ENCODE measurements around the gene EIF2B5.
A peak's percentile ranks its signal among the peaks of the same experiment; 100 is the strongest.

The EIF2B5 gene

DNA sequence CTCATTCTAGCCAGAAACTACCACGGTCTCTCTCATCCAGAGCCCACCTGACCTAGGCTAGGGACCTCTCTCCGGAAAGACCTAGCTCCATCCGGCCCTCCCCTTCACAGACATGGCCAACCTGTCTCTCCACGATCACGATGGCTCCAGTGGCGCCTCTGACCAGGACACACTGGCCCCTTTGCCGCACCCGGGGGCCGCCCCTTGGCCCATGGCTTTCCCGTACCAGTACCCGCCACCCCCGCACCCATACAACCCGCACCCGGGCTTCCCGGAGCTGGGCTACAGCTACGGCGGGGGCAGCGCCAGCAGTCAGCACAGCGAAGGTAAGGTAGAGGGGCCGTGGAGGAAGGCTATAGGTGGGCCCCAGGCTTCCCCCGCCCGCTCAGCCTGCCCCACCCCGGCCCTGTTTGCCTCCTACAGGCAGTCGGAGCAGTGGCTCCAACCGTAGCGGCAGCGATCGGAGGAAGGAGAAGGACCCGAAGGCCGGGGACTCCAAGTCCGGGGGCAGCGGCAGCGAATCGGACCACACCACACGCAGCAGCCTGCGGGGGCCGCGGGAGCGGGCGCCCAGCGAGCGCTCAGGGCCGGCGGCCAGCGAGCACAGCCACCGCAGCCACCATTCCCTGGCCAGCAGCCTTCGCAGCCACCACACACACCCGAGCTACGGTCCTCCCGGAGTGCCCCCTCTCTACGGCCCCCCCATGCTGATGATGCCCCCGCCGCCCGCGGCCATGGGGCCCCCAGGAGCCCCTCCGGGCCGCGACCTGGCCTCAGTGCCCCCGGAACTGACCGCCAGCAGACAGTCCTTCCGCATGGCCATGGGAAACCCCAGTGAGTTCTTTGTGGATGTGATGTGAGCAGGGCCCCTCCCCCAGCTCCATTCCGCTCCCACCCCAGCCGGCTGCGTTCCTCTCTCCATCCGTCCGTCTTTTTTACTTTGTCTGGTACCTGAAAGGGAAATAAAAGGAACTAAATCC, 35.0 kb downstream of the EIF2B5 start:
- no peak for DNase-seq (ENCODE audit: low read depth, low spot score)
- TF ChIP-seq, protein P1, sequence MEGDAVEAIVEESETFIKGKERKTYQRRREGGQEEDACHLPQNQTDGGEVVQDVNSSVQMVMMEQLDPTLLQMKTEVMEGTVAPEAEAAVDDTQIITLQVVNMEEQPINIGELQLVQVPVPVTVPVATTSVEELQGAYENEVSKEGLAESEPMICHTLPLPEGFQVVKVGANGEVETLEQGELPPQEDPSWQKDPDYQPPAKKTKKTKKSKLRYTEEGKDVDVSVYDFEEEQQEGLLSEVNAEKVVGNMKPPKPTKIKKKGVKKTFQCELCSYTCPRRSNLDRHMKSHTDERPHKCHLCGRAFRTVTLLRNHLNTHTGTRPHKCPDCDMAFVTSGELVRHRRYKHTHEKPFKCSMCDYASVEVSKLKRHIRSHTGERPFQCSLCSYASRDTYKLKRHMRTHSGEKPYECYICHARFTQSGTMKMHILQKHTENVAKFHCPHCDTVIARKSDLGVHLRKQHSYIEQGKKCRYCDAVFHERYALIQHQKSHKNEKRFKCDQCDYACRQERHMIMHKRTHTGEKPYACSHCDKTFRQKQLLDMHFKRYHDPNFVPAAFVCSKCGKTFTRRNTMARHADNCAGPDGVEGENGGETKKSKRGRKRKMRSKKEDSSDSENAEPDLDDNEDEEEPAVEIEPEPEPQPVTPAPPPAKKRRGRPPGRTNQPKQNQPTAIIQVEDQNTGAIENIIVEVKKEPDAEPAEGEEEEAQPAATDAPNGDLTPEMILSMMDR (IDR thresholded peaks at IDR 0.05; ENCODE audit: low read depth, low read length) = no peak
- H3K4me3 ChIP-seq (ENCODE audit: low read depth, low read length) = no peak overlapping the region
- in situ Hi-C loops (cut with HindIII; ENCODE audit: low sequenced_read_pairs) = no loop called here

GRCh38 chr3:184171562-184171961, 36.4 kb downstream of the EIF2B5 start:
- TF ChIP-seq, protein P1 (IDR thresholded peaks at IDR 0.05; ENCODE audit: low read depth, low read length) = no peak
- no peak overlapping the region for H3K4me3 ChIP-seq (ENCODE audit: low read depth, low read length)
- DNase-seq (ENCODE audit: low read depth, low spot score) = peak; percentile 74
- in situ Hi-C loops (cut with HindIII; ENCODE audit: low sequenced_read_pairs) = no loop called here

DNA sequence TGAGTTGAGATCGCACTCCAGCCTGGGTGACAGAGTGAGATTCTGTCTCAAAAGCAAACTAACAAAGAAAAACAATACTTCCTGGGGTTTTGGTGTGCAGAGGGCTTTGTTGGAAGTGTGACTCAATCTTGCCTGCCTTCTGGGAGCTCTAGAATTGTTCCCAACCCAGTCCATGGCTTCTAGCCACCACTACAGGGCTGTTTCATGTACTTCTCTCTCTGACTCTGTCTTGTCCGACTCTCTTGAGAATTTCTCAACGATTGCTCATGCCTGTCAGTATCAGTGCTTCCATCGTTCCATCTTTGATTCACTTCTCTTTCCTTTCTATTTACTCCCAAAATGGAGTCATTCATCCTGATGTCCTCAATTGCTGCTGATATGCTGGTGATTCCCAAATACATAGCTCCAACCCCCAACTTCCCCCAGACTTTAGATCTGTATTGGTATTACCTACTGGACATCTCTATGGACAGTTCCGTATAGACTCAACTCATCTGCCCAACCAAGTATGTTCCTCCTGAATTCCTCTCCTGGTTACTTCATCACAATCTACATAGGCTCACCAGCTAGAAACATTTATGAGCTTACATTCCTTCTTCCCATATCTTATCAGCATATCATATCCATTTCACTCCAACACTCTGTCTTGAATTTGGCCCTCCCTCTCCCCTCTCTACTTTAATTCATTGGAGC, 37.7 kb downstream of the EIF2B5 start:
- H3K4me3 ChIP-seq (ENCODE audit: low read depth, low read length) = no peak overlapping the region
- in situ Hi-C loops (cut with HindIII; ENCODE audit: low sequenced_read_pairs) = no loop called here
- TF ChIP-seq, protein P1 (IDR thresholded peaks at IDR 0.05; ENCODE audit: low read depth, low read length) = no peak

GRCh38 chr3:184173374-184173722, 38.2 kb downstream of the EIF2B5 start:
- in situ Hi-C loops (cut with HindIII; ENCODE audit: low sequenced_read_pairs) = no loop called here
- no peak overlapping the region for H3K4me3 ChIP-seq (ENCODE audit: low read depth, low read length)
- no peak for DNase-seq (ENCODE audit: low read depth, low spot score)
- TF ChIP-seq, protein P1 (IDR thresholded peaks at IDR 0.05; ENCODE audit: low read depth, low read length) = no peak

More for the DNA sequence above, 37.7 kb downstream of the EIF2B5 start:
- peak; percentile 94 for DNase-seq (ENCODE audit: low read depth, low spot score)

GRCh38 chr3:184174284-184174645, 39.1 kb downstream of the EIF2B5 start:
- in situ Hi-C loops (cut with HindIII; ENCODE audit: low sequenced_read_pairs) = no loop called here

More at GRCh38 chr3:184174284-184174645, 39.1 kb downstream of the EIF2B5 start:
- TF ChIP-seq, protein P1 (IDR thresholded peaks at IDR 0.05; ENCODE audit: low read depth, low read length) = no peak
- no peak for DNase-seq (ENCODE audit: low read depth, low spot score)
- H3K4me3 ChIP-seq (ENCODE audit: low read depth, low read length) = no peak overlapping the region

All from astrocyte of the spinal cord (primary cell).